SJSA1 (cell line): ENCODE data around the gene RUNX3. TPM values are rescaled to one million over a fixed set of nuclear protein-coding genes. Genes with fewer than 3 reads are reported as not detected.
A peak's percentile ranks its signal among the peaks of the same experiment; 100 is the strongest.
"Not testable (repeated sequence)": the region's sequence is repeated elsewhere in the genome, so short reads cannot be mapped to it uniquely, and the experiment has no call there.

Experiments used
- DNase-seq, 2 experiments: peaks; one replicate each; pipeline ENCODE4 v3.0.0-alpha.2; 2015 to 2020; ENCODE audit warnings: low spot score in 2 of 2, low read depth in 1 of 2
- H3K27ac ChIP-seq: fragments of 250-450 bp; sonication (Bioruptor Pico); 2 replicates; pipeline ENCODE4 v1.5.1; 2020; ENCODE audit warnings: mild to moderate bottlenecking, moderate library complexity
- H3K27me3 ChIP-seq: fragments of 250-450 bp; sonication (Bioruptor Pico); replicated peaks from 2 replicates; pipeline ENCODE4 v1.5.1; 2020; ENCODE audit warnings: mild to moderate bottlenecking, moderate library complexity
- H3K36me3 ChIP-seq: fragments of 250-450 bp; sonication (Bioruptor Pico); 2 replicates; pipeline ENCODE4 v1.5.1; 2020; ENCODE audit warnings: mild to moderate bottlenecking
- H3K4me1 ChIP-seq: fragments of 250-450 bp; sonication (Bioruptor Pico); replicated peaks from 2 replicates; pipeline ENCODE4 v1.6.1; 2021; ENCODE audit warnings: mild to moderate bottlenecking
- H3K4me3 ChIP-seq: fragments of 250-450 bp; sonication (Bioruptor Pico); 2 replicates; pipeline ENCODE4 v1.5.1; 2020; ENCODE audit warnings: mild to moderate bottlenecking
- H3K9me3 ChIP-seq: fragments of 250-450 bp; sonication (Bioruptor Pico); replicated peaks from 2 replicates; pipeline ENCODE4 v1.5.1; 2020; ENCODE audit warnings: mild to moderate bottlenecking
- total RNA-seq: library from RNA; depleted of rRNA; stranded (reverse); fragments of >200 nt; shearing (Covaris generic); gene quantifications from 2 replicates; pipeline ENCODE4 v1.2.3, GENCODE V29; 2014; rRNA removed

The RUNX3 gene
- total RNA-seq: 7.3 and 8.8 TPM in 2 replicates

DNA sequence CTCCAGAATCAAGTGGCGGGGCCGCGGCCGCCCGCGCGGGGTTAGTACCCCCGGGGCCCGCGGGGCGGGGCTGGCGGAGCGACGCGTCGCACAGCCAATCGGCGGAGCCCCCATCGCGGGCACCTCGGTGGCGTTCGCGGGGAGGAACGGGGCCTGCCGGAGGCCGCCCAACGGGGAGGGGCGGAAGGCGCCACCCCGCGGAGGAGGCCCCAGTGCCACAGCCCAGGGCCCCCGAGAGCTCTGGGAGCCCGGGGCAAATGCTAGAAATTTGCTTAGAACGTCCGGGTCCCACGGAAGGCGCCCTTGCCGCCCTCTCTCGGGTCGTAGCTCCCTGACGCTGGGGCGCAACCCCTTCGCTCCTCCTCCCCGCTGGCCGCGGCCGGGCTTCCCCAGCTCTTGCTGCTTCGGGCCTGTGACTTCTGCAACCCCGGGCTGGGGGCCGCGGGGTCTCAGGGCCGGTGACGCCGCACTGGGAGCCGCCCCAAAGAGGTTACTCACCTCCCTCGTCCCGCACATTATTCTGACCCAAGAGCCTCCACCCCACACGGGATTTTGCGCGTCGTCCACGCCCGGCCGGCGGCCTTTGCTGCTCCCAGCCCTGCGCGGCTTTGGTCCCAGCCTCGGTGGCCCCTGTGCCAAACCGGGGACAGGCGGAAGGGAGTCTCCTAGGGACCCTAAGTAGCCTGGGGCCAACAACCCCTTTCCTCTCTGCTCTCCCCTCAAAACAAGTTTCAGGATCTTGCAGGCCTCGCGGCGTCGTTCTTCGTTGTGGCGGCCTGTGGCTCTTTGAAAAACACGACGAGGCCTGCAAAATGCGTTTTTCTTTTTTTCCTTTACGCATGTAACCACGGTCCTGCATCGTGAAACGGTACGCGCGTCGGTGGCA lies at the start of gene RUNX3:
TSS of gene RUNX3 (minus strand) at position 17 of the 886 bp plus-strand sequence. CDS start 408 bp downstream, outside the sequence.
- H3K4me3 ChIP-seq: peak within 1 kb of the TSS; percentile 85
- peak within 1 kb of the TSS; percentile 7 for H3K27ac ChIP-seq
- peaks cover 45% of the 10 kb centered on the region for H3K4me1 ChIP-seq
- H3K9me3 ChIP-seq: peaks cover 3% of the 10 kb centered on the region; the same call in 1 of the 2 replicates
- no peaks in the 10 kb centered on the region for H3K27me3 ChIP-seq
- peaks cover 33% of the 10 kb centered on the region for H3K36me3 ChIP-seq
- DNase-seq: peak; percentile 87 to 88

DNA sequence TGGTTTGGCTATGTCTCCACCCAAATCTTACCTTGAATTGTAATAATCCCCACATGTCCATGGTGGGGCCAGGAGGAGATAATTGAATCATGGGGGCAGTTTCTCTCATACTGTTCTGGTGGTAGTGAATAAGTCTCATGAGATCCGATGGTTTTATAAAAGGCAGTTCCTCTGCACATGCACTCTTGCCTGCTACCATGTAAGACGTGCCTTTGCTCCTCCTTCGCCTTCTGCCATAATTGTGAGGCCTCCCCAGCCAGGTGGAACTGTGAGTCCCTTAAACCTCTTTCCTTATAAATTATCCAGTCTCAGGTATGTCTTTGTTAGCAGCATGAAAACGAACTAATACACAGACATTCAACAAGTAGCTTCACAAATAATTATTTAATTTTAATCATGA lies 49.2 kb upstream of the RUNX3 start:
- DNase-seq, H3K4me3 ChIP-seq, H3K27ac ChIP-seq, H3K27me3 ChIP-seq, H3K36me3 ChIP-seq, H3K4me1 ChIP-seq: not testable (repeated sequence)
- H3K9me3 ChIP-seq: peaks cover 11% of the 10 kb centered on the region

DNA sequence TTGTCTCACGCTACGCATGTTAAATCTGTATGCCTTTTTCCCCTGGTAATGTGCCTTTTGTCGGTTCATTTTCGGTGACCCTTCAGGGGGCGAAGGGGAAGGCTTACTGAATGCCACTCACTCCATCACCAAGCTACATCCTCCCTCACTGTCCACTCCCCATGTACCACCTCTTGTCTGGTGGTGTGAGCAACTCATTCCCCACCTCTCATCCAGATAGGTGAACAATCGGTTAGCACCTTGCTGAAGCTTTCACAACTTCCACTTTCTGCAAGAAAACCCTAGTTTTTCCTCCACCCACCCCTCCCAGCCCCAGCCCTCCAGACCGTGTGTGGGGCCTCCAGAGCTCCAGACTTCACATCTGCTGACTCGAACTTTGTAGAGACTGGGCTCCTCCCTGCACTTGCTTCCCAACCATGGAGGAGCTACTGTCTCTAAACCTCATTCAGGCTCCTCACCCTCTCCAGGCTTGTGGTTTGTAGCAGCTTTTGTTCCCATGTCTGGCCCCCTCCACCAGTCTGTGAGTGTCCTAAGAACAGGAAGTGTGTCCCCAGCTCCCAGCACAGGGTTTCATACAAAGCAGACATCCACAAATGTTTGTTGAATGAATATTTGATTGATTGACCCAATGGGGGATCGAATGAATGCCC lies 48.4 kb upstream of the RUNX3 start:
- H3K36me3 ChIP-seq: no peaks in the 10 kb centered on the region
- DNase-seq: no peak
- no peak overlapping the region for H3K27ac ChIP-seq

DNA sequence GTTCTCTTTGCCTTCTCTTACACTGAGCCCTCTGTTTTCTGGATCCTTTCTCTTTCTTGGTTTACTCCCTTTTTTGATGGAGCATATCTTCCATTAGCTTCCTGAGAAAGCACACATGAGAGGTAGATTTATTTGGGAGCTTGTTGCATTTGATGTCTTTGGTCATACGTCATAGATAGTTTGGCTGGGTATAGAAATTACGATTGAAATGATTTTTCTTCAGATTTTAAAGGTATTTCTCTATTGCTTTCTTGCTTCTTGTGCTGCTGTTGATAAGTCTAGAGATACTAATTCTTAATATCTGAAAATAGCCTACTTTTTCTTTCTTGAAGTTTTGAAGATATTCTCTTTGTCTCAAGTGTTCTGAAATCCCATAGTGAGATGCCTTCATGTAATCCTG lies 45.3 kb upstream of the RUNX3 start:
- Histone ChIP-seq H3K27me3 (no peaks in the 10 kb centered on the region), H3K36me3 (no peaks in the 10 kb centered on the region)
- no peak for DNase-seq

More for the DNA sequence above, 48.4 kb upstream of the RUNX3 start:
- H3K27me3 ChIP-seq: no peaks in the 10 kb centered on the region
- H3K9me3 ChIP-seq: peaks cover 11% of the 10 kb centered on the region
- no peaks in the 10 kb centered on the region for H3K4me1 ChIP-seq
- H3K4me3 ChIP-seq: no peak overlapping the region

DNA sequence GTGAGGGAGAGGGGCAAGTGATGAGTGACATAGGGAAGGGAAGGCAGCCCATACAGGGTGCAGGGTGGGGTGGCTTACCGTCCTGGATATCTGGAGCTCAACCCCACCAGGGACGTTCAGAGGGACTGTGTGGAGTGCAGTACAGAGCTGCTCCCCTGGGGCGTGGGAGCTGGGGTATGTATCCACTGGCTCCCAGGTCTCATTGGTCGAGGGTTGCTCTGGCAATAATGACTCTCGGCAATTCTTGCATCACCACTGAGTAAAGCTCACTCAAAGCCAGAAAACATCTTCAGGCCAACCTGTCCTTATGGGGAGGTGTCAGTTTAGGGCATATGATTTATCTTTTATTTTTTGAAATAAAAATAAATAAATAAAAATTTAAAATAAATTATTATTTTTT lies 43.2 kb upstream of the RUNX3 start:
- H3K4me3 ChIP-seq: no peak overlapping the region
- no peaks in the 10 kb centered on the region for H3K36me3 ChIP-seq
- peaks cover 32% of the 10 kb centered on the region for H3K4me1 ChIP-seq
- H3K9me3 ChIP-seq: peaks cover 11% of the 10 kb centered on the region
- no peak overlapping the region for H3K27ac ChIP-seq
- H3K27me3 ChIP-seq: no peaks in the 10 kb centered on the region
- DNase-seq: no peak

More for the DNA sequence above, 45.3 kb upstream of the RUNX3 start:
- H3K27ac ChIP-seq: no peak overlapping the region
- H3K4me3 ChIP-seq: no peak overlapping the region
- peaks cover 11% of the 10 kb centered on the region for H3K9me3 ChIP-seq
- H3K4me1 ChIP-seq: peaks cover 28% of the 10 kb centered on the region

DNA sequence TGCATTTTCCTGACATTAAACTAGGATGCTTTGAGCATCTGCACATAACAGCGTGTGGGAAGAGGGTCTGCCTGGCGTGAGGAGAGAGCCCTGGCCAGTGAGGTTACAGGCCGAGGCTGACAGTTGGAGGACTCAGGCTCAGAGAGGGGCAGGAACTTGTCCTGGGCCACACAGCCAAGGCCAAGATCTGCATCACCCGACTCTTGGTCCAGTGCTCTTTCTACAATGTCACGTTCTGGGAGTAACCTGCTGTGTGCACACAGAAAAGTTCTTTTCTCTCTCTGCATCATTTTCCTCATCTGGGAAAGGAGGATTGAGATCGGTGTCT lies 42.8 kb upstream of the RUNX3 start:
- no peak overlapping the region for H3K4me3 ChIP-seq
- peaks cover 32% of the 10 kb centered on the region for H3K4me1 ChIP-seq
- H3K36me3 ChIP-seq: no peaks in the 10 kb centered on the region
- H3K27me3 ChIP-seq: no peaks in the 10 kb centered on the region
- DNase-seq: no peak
- peaks cover 11% of the 10 kb centered on the region for H3K9me3 ChIP-seq
- H3K27ac ChIP-seq: no peak overlapping the region

DNA sequence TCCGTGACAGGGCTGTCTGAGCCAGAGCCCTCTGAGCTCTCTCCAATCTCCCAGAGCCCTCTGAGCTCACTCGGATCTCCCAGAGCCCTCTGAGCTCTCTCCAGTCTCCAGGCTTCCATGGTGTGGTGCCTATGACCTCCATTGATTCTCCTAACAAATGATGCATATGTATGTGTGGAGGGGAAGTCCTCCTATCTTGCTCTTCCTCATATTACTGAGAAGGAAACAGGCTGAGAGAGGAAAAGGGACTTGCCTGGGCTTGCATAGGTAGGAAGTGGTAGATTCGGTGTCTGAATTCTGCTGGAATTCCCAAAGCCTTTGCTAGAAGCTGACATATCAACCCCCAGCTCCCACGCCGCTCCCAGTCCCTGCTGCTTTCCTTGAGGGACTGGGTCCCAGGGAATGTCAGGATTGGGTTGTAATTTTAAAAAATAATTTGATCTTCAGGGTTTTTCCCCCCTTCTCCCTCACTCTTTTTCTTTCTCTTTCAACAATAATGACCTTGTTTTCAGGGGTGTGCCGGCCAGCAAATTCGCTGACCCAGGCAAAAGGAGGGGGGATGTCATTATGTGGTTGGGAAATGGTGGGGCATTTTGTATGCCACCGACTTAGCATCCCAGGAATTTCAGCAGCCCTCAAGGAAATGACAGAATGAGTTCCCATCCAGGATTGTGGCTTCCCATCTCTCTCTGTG lies 42.3 kb upstream of the RUNX3 start:
- peaks cover 32% of the 10 kb centered on the region for H3K4me1 ChIP-seq
- no peak overlapping the region for H3K27ac ChIP-seq
- H3K9me3 ChIP-seq: peaks cover 11% of the 10 kb centered on the region
- no peaks in the 10 kb centered on the region for H3K36me3 ChIP-seq
- no peaks in the 10 kb centered on the region for H3K27me3 ChIP-seq
- peak in 1 of 2 experiments; percentile 18 for DNase-seq
- H3K4me3 ChIP-seq: no peak overlapping the region

DNA sequence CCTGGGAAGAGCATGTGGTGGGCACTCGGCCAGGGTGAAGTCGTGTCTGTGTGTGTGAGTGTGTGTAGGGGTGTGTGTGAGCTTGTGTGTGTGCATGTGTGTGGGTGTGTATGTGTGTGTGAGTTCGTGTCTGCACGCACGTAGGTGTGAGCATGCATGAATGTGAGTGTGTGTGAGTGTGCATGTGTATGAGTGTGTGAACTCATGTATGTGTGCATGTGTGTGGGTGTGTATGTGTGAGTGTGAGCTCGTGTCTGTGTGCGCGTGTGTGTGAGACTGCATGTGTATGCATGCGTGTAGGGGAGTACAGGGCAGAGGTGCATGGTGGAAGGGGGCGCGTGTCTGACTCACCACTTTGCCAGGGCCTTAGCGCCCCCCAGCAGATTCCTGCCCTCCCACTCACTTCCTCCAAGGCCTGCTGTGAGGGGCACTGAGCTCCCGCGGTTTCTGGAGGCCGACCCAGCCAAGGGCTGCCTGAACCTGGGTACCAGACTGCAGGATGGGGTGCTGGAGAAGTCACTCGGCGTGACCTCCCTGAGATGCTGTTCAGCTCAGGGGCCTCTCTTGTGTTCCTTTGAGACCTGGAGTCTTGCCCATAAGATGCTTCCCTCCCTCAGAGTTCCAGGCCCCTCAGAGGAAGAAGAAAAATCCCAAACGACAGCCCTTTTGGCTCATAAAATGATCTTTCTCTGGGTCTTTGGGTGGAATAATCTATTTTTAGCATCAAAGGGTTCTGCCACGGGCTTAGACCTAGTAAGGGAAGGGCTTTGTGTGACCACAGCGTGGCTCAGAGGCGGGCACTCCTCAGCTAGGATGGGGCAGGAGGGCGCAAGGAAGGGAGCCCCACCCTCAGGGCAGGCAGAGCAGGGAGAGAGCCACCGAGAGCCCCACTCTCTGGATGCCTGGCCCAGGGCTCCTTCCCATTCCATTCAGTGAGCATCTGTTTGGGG lies 41.1 kb upstream of the RUNX3 start:
- no peaks in the 10 kb centered on the region for H3K27me3 ChIP-seq
- H3K4me3 ChIP-seq: no peak overlapping the region
- peaks cover 43% of the 10 kb centered on the region for H3K4me1 ChIP-seq
- H3K27ac ChIP-seq: no peak overlapping the region
- DNase-seq: peak in 1 of 2 experiments; percentile 12
- H3K9me3 ChIP-seq: peaks cover 8% of the 10 kb centered on the region
- no peaks in the 10 kb centered on the region for H3K36me3 ChIP-seq

DNA sequence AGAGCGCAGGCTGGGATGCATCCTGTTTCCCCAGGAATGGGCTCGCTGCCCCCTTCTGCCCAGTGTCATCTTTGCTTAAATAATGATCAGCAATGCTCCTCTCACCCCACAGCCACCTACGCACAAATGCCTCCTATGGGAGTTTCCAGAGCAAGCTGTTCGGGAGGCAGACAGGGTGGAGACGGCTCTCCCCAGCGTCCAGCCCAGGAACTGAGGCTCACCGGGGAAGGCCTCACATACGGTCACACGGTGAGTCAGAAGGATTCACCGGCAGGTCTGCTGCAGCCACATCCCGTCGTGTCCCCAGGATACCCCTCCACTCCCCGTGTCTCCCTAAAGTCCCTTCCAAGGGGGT lies 40.3 kb upstream of the RUNX3 start:
- peak; percentile 28 to 59 for DNase-seq
- H3K9me3 ChIP-seq: peaks cover 3% of the 10 kb centered on the region
- no peak overlapping the region for H3K4me3 ChIP-seq
- no peaks in the 10 kb centered on the region for H3K27me3 ChIP-seq
- H3K27ac ChIP-seq: no peak overlapping the region
- H3K4me1 ChIP-seq: peaks cover 51% of the 10 kb centered on the region
- no peaks in the 10 kb centered on the region for H3K36me3 ChIP-seq

DNA sequence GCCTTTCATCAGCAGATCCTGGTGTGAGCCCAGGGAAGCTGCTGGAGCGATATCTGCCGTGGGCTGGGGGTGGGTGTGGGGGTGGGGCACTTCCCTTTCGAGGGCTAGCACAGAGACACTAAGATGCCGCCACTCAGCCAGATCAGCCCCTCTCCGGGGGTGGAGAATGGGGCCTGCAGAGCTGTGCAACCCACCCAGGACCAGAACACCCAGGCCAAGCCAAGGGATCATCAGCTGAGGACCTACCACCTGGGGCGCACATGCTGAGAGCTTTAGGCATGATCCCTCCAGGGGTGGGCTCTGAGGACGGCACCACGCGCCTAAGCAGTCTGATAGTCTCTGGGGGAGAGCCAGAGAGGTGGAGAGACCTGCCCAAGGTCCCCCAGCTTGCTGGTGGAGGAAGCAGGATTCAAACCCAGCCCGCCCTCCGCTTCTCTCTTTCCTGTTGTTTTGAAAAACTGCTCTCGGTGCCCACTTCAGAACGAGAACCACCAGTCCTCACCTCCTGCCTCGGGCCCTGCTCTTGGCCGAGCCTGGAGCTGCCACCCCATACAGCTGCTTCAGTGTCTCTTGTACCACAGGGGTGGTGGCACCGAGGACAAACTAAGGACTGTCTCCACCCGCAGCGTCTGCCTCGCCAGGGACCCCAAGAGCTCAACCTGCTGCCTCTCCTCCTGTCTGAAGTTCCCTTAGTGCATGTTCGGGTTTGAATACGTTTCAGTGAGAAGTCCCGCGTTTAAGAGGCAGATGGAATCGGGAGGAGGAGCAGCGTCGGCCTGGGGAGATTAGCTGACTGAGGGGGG lies 39.7 kb upstream of the RUNX3 start:
- Histone ChIP-seq H3K4me3 (no peak overlapping the region), H3K9me3 (no peaks in the 10 kb centered on the region), H3K27ac (no peak overlapping the region), H3K36me3 (no peaks in the 10 kb centered on the region), H3K4me1 (peaks cover 57% of the 10 kb centered on the region), H3K27me3 (no peaks in the 10 kb centered on the region)
- DNase-seq: no peak

DNA sequence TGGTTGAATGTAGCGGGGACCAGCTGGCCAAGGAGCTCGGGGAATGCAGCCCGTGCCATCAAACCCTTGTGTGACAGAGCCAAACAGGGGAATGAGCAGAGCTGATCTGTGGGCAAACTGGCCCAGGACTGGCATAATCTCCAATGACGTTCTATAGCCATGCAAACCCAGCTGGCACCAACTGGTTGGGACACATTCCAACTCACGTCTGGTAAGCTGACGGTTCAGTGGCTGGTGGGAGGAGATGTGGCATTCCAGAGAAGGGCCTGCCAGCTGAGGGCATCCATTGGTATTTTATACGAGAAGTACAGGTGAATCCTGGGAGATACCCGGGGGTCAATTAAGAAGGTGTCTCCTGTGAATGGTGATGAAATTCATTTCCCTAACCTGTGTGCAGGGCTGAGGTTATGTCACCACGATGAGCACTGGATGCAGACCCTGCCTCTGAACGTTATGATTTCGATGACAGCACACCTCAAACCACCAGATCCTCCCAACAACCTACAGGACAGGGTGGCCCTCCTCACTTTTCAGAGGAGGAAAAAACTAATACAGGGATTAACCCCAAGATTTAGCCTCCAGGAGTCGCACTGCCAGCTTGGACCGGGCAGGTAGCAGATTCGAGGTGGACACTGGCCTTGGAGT lies 39.0 kb upstream of the RUNX3 start:
- peaks cover 63% of the 10 kb centered on the region for H3K4me1 ChIP-seq
- no peak overlapping the region for H3K4me3 ChIP-seq
- no peaks in the 10 kb centered on the region for H3K9me3 ChIP-seq
- H3K36me3 ChIP-seq: no peaks in the 10 kb centered on the region
- DNase-seq: no peak
- H3K27ac ChIP-seq: no peak overlapping the region
- no peaks in the 10 kb centered on the region for H3K27me3 ChIP-seq

DNA sequence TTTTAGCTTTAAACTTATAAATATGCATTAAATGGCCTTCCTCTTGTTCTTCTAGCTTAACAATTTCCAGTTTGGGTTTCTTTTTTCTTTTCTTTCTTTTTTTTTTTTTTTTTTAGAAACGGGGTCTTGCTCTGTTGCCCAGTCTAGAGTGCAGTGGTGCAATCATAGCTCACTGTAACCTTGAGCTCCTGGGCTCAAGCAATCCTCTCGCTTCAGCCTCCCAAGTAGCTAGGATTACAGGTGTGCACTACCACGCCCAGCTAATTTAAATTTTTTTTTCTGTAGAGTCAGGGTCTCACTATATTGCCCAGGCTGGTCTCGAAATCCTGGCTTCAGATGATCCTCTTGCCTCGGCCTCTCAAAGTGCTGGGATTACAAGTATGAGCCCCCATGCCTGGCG lies 37.9 kb upstream of the RUNX3 start:
- Histone ChIP-seq H3K4me1 (peaks cover 71% of the 10 kb centered on the region), H3K27ac (no peak overlapping the region), H3K4me3 (no peak overlapping the region), H3K36me3 (no peaks in the 10 kb centered on the region), H3K9me3 (no peaks in the 10 kb centered on the region), H3K27me3 (no peaks in the 10 kb centered on the region)
- DNase-seq: no peak
